ENCODE data around the gene MAGOH.

The MAGOH gene

DNA sequence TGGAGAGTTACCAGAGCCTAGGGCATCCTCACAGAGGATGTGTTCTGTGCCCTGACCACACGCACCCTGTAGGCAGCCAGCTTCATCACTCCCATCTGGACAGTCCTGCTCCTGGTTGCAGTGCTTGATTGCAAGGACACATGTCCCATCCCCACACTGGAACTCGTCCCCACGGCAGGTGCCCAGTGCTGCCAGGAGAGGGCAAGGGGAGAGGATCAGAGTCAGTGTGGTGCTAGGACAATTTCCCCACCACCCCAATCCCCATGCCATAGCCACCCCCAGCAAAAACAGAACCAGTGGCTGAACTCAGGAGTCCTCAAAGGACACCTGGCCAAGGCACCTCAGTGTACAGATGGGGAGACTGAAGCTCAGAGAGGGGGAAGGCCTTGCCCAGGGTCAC lies 37.2 kb upstream of the MAGOH start:
- Mint-ChIP-seq H3K9me3 (ENCODE audit: low read depth) (no peaks in the 10 kb centered on the region), H3K27me3 (no peaks in the 10 kb centered on the region), H3K4me1 (ENCODE audit: low read depth) (no peaks in the 10 kb centered on the region), H3K4me3 (no peak overlapping the region), H3K27ac (no peak overlapping the region), H3K36me3 (no peaks in the 10 kb centered on the region)

DNA sequence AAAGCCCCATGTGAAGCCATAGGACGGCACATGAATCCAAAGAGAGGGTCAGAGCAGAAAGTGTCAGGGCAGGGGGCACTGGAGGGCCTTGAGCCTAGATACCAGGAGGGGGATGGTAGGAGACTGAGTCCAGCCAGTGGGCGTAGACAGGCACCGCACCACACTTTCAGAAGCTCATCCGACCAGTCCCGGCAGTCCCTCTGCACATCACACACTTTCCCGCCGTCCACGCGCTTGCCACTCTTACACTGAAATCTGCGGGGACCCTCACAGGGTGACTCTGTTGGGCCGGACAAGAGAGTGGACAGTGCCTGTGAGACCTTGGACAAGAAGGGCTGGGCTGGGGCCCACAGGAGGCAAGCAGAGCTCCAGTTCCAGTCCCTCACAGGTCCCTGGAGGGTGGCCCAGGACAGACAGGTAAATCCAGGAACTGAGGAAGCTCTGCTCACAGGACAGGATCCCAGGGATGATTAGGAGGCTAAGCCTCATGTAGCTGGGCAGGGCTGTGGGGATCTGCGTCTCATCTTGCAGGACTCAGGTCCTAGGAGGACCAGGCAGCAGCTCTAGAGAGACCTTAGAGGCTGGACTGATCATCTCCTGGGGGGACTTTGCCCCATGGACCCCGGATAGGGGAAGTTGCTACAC lies 36.3 kb upstream of the MAGOH start:
- Mint-ChIP-seq H3K9me3 (ENCODE audit: low read depth) (no peaks in the 10 kb centered on the region), H3K27me3 (no peaks in the 10 kb centered on the region), H3K27ac (no peak overlapping the region), H3K4me3 (no peak overlapping the region), H3K4me1 (ENCODE audit: low read depth) (no peaks in the 10 kb centered on the region), H3K36me3 (peaks cover 3% of the 10 kb centered on the region)

DNA sequence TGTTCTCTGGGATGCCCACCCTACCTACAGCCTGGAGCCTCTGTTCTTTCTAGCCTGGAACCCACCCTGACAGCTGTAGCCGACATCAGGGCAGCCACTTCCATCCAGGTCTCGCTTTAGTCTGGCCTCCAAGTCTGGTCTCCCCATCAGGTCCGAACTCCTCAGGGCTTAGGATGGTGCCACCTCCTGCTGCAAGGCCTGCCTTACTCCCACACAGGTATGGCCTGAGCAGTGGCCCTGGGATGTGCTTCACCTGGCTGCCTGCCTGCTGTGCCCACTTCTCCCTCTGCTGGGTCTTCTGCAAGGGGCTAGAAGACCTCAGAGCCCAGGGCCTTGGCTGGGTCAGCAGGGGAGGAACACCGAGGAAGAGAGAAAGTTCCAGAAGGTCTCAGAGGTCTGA lies 35.7 kb upstream of the MAGOH start:
- H3K9me3 Mint-ChIP-seq (ENCODE audit: low read depth), result no peaks in the 10 kb centered on the region
- no peaks in the 10 kb centered on the region for H3K27me3 Mint-ChIP-seq
- no peak overlapping the region for H3K27ac Mint-ChIP-seq
- peaks cover 3% of the 10 kb centered on the region for H3K36me3 Mint-ChIP-seq
- no peaks in the 10 kb centered on the region for H3K4me1 Mint-ChIP-seq (ENCODE audit: low read depth)
- H3K4me3 Mint-ChIP-seq, result no peak overlapping the region

DNA sequence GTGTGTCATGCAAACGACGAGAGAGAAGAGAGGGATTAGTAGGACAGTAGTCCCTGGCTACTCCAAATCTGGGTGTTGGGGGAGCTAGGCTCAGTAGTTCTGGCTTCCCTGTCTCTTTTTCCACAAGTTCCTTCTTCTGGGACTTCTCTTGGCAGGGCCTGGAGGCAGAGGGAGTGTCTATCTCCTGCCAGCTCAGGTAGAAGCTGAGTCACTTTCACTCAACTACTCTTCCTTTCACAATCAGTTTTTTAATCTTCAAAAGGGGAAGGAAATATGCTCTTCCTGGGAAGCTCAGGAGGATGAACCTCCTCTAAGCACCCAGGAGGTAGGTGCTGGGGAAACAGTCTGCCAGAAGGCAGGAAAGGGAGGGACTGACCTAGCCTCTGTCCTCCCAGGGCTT lies 35.2 kb upstream of the MAGOH start:
- no peaks in the 10 kb centered on the region for H3K4me1 Mint-ChIP-seq (ENCODE audit: low read depth)
- H3K27ac Mint-ChIP-seq, result no peak overlapping the region
- no peaks in the 10 kb centered on the region for H3K9me3 Mint-ChIP-seq (ENCODE audit: low read depth)
- no peaks in the 10 kb centered on the region for H3K27me3 Mint-ChIP-seq
- H3K4me3 Mint-ChIP-seq, result no peak overlapping the region
- peaks cover 6% of the 10 kb centered on the region for H3K36me3 Mint-ChIP-seq

DNA sequence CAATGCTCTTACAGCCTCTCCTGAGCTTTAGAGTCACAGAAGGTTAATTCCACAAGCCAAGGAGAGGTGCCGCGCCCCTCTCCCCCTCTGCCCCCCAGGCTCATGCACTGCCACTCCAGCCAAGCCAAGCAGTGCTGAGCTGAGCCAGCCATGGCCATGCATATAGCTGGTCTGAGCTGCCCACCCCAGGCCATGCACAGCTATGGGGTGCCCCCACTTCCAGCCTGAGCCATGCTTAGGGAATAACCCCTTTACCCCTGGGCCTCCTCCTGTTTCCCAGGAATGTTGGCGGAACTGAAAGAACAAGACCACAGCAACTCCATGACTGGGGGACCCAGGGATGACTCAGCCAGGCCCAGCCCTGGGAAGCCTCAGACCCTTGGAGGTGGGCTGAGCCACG lies 34.0 kb upstream of the MAGOH start:
- Mint-ChIP-seq H3K4me3 (no peak overlapping the region), H3K36me3 (peaks cover 7% of the 10 kb centered on the region), H3K4me1 (ENCODE audit: low read depth) (no peaks in the 10 kb centered on the region), H3K27me3 (no peaks in the 10 kb centered on the region), H3K9me3 (ENCODE audit: low read depth) (no peaks in the 10 kb centered on the region), H3K27ac (no peak overlapping the region)

DNA sequence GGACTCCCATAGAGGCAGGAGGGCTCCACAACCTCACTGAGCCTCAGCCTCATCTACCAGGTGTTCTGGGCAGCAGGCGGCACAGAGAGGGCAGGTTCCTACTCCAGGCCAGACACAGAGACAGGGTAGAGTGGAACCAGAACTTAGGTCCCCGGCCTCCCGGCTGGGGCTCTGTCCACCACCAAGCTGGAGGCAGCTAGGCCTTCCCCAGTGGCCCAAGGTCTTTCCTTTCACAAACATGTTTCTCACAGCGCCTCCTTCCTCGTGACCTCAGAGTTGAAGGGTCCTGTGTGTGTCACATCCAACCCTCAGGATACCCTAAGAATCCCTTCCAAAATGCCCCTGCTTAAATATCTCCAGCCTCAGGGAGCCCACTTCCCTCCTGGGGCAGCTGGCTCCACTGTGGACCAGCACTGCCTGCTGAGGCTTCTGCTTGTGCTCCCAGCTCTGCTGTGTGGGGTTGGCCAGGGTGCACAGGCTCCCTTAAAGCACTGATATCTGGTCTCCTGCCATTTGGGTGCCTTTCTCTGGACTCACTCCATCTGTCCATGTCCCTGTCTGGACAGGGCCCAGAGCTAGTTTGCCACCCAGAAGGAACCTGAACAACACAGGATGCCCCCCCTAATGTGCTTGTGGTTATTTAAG lies 33.2 kb upstream of the MAGOH start:
- Mint-ChIP-seq H3K27ac (no peak overlapping the region), H3K4me1 (ENCODE audit: low read depth) (no peaks in the 10 kb centered on the region)

DNA sequence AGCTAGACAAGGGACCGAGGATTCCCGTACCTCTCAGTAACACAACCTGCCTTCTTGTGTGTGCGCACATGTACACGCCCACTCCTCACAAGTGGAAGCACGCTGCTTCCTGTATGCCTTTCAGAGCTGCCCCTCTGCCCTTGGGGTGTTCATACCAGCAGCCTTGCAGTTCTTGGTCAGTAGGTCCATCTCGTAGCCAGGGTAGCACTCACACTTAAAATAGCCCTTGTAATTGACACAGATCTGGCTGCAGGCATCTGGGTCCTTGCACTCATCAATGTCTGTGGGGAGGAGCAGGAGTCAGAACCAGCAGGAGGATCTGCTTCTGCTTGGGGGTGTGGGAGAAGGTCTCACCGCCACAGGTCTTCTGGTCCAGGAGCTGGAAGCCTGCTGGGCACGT lies 32.6 kb upstream of the MAGOH start:
- no peaks in the 10 kb centered on the region for H3K9me3 Mint-ChIP-seq (ENCODE audit: low read depth)
- H3K4me1 Mint-ChIP-seq (ENCODE audit: low read depth), result no peaks in the 10 kb centered on the region
- peaks cover 15% of the 10 kb centered on the region for H3K36me3 Mint-ChIP-seq
- H3K27me3 Mint-ChIP-seq, result no peaks in the 10 kb centered on the region
- no peak overlapping the region for H3K27ac Mint-ChIP-seq
- no peak overlapping the region for H3K4me3 Mint-ChIP-seq

More for the DNA sequence above, 33.2 kb upstream of the MAGOH start:
- Mint-ChIP-seq H3K27me3 (no peaks in the 10 kb centered on the region), H3K9me3 (ENCODE audit: low read depth) (no peaks in the 10 kb centered on the region), H3K4me3 (no peak overlapping the region), H3K36me3 (peaks cover 10% of the 10 kb centered on the region)

DNA sequence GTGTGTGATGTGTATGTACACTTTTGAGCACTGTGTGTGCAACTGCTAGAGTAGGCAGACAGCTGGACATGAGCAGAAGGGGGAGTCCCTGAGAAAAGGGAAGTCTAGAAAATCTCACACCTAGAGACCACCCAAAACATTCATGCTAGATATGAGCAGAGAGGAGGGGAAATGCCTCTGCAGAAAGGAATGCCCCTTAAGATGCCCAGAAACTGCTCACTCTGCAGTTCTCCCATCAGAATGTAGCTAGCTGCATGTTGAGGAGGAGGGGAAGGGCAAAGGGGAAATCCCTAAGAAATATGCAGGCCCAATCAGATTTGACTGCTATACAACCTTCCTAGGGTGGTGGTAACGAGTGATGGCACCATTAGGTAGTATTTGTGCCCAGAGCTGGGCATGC lies 31.8 kb upstream of the MAGOH start:
- Mint-ChIP-seq H3K36me3 (peaks cover 21% of the 10 kb centered on the region), H3K4me3 (no peak overlapping the region), H3K4me1 (ENCODE audit: low read depth) (no peaks in the 10 kb centered on the region), H3K27ac (no peak overlapping the region), H3K9me3 (ENCODE audit: low read depth) (no peaks in the 10 kb centered on the region), H3K27me3 (no peaks in the 10 kb centered on the region)

DNA sequence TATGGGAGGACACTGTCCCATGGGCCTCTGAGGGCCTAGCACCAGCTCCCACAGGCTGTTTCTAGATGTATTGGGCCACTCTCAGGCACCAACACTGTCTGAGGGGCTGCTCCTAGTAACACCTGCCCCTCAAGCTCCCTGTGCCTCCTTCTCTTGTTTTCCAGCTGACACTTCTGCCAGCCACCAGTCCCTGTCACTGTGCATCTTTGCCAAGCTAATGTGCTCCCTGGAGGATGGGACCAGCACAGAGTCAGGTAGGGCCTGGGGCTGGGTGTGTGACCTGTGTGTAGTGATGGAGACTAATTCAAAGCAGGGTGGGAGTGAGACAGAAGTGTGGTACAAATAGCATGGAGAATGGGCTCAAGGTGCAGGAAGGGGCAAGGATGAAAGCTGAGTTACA lies 29.4 kb upstream of the MAGOH start:
- H3K36me3 Mint-ChIP-seq, result peaks cover 34% of the 10 kb centered on the region
- no peaks in the 10 kb centered on the region for H3K4me1 Mint-ChIP-seq (ENCODE audit: low read depth)
- H3K4me3 Mint-ChIP-seq, result no peak overlapping the region
- H3K27ac Mint-ChIP-seq, result no peak overlapping the region
- H3K27me3 Mint-ChIP-seq, result no peaks in the 10 kb centered on the region
- H3K9me3 Mint-ChIP-seq (ENCODE audit: low read depth), result no peaks in the 10 kb centered on the region

DNA sequence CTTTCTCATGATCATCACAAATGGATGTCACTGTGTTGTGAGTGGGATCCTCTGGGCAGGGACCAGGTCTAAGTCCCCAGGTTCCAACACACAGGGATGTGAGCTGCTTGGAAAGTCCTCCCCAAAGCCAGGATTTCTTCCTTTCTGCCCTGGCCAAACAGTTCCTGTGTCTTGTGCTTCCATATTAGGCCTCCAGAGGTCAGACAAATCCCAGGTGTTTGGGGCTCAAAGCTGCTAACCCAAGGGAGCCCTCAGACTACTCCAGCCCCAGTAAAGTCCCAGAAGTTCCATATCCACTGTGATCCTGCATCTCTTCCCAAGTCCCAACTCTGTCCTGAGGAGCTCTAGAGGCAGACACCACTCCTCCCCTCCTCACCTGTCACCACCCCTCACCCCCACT lies 27.7 kb upstream of the MAGOH start:
- Mint-ChIP-seq H3K36me3 (peaks cover 38% of the 10 kb centered on the region), H3K27me3 (no peaks in the 10 kb centered on the region), H3K4me3 (no peak overlapping the region), H3K4me1 (ENCODE audit: low read depth) (no peaks in the 10 kb centered on the region), H3K27ac (no peak overlapping the region), H3K9me3 (ENCODE audit: low read depth) (no peaks in the 10 kb centered on the region)

DNA sequence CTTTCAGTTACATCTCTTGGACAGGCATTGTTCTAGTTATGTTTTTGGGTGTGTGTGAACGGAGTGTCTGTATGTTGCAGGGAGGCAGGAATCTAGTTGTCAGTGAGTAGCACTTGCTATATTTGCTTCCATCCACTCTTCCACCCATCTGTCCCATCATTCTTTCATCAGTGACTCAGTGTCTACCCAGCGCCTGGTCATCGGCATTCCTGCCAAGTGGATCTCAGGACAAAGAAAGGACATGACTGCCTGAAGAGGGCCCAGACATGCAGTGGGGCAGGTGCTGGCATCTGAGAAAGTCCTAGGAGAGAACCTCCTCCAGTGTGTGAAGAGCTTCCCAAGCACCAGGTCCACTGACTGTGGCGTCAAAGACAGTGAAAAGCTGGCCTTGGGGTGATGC lies 27.3 kb upstream of the MAGOH start:
- peaks cover 42% of the 10 kb centered on the region for H3K36me3 Mint-ChIP-seq

DNA sequence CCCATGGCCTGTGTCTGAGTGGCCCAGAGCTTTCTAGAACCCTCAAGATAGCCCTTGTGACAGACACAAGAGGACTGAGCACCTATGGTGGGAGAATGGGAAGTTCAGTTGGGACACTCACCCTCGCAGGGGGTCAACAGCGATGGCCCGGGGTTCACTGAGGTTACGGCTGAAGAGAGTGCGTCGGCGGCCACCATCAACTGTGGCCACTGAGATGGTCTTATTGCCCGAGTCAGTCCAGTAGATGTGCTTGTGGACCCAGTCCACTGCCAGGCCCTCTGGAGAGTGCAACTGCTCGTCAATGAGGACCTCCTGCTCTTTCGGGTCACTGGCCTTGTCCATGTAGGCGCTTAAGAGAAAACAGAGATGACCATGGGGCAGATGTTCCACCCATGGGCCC lies 25.7 kb upstream of the MAGOH start:
- H3K27me3 Mint-ChIP-seq, result no peaks in the 10 kb centered on the region

More for the DNA sequence above, 27.3 kb upstream of the MAGOH start:
- no peak overlapping the region for H3K27ac Mint-ChIP-seq
- H3K9me3 Mint-ChIP-seq (ENCODE audit: low read depth), result no peaks in the 10 kb centered on the region
- H3K4me1 Mint-ChIP-seq (ENCODE audit: low read depth), result no peaks in the 10 kb centered on the region
- H3K27me3 Mint-ChIP-seq, result no peaks in the 10 kb centered on the region
- no peak overlapping the region for H3K4me3 Mint-ChIP-seq

DNA sequence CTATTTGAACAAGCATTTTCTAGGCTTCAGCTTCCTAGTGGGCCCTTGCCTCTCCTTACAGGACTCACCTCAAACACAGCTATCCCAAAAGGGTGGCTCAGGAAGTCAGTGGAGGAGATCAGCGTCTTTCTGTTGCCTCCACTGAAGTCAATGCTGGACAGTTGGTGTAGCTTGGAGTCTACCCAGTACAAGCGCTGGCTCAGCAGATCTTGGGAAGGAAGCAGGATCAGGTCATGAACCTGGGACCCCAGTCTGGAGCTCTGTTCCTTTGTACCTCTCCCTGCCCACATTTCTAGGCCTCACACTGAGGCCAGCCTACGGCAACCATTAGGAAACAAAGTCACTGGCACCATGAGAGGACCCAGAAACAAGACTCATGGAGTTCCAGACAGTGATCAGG lies 23.7 kb upstream of the MAGOH start:
- Mint-ChIP-seq H3K36me3 (peaks cover 47% of the 10 kb centered on the region), H3K4me1 (ENCODE audit: low read depth) (no peaks in the 10 kb centered on the region), H3K27ac (no peak overlapping the region), H3K4me3 (no peak overlapping the region), H3K27me3 (no peaks in the 10 kb centered on the region), H3K9me3 (ENCODE audit: low read depth) (no peaks in the 10 kb centered on the region)

More for the DNA sequence above, 25.7 kb upstream of the MAGOH start:
- Mint-ChIP-seq H3K27ac (no peak overlapping the region), H3K4me3 (no peak overlapping the region), H3K4me1 (ENCODE audit: low read depth) (no peaks in the 10 kb centered on the region), H3K9me3 (ENCODE audit: low read depth) (no peaks in the 10 kb centered on the region), H3K36me3 (peaks cover 40% of the 10 kb centered on the region)

DNA sequence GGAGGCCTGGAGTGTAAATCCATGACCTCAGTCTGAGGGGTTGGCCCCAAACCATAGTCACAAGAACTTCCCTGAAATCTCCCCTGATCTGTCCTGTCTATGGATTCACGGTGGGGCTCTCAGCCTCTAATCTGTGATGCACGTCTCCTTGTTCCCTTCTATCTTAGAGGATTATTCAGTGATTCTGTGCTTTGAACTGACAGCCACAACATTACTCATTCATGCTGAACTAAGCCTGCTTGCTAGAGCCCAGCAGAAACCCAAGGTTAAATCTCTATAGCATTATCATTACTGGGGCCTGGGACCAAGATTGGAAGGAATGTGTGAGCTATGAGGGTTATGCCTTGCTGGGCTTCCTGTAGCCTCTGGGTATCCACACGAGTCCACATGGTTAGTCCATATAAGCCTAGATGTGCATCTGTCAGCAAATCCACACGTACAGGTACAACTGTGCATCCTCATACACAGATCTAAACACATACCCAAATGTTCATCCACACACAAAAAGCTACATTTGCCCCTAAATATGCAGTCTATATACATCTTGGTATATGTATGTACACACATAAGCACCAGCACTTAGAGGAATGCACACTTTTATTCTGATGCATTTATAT lies 22.4 kb upstream of the MAGOH start:
- Mint-ChIP-seq H3K4me1 (ENCODE audit: low read depth) (no peaks in the 10 kb centered on the region), H3K9me3 (ENCODE audit: low read depth) (no peaks in the 10 kb centered on the region), H3K27me3 (no peaks in the 10 kb centered on the region), H3K36me3 (peaks cover 48% of the 10 kb centered on the region), H3K27ac (no peak overlapping the region), H3K4me3 (no peak overlapping the region)

DNA sequence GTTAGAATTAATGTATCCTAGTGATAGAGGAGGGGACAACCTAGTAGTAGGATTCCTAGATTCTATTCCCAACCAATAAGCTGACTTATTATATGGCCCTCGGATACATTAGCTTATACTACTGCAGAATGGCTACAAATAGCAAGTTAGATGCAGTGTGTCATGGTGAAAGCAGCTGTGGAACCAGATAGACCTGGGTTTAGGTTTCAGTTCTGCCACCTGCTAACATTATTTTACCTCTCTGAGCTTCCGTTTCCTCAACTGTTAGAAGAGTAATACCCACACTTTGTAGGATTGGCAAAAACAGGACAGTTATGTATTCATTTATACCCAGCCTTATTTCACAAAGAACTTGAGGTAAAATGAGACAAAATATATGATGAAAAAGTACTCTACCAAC lies 21.6 kb upstream of the MAGOH start:
- H3K36me3 Mint-ChIP-seq, result peaks cover 40% of the 10 kb centered on the region
- H3K27me3 Mint-ChIP-seq, result no peaks in the 10 kb centered on the region
- H3K9me3 Mint-ChIP-seq (ENCODE audit: low read depth), result no peaks in the 10 kb centered on the region
- no peak overlapping the region for H3K27ac Mint-ChIP-seq
- H3K4me3 Mint-ChIP-seq, result no peak overlapping the region
- H3K4me1 Mint-ChIP-seq (ENCODE audit: low read depth), result no peaks in the 10 kb centered on the region

DNA sequence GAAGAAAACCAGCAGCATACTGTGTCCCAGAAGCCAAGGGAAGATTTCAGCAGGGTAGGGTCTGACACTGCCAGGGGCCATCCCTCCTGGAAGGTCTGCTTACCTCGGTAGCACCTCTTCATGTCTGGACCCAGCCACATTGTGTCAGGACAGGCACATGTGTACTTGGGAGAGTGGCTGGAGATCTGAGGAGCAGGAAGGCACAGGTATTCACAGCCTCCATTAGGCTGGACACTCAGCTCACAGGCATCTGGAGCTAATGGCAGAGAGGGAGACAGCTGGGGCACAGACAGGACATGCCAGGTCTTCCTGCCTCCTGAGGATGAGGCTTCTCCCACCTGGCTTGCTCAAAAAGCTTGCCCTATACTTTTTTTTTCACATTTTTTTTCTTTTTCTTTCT lies 19.9 kb upstream of the MAGOH start:
- Mint-ChIP-seq H3K4me1 (ENCODE audit: low read depth) (no peaks in the 10 kb centered on the region), H3K36me3 (peaks cover 34% of the 10 kb centered on the region), H3K27me3 (no peaks in the 10 kb centered on the region), H3K4me3 (no peak overlapping the region), H3K9me3 (ENCODE audit: low read depth) (no peaks in the 10 kb centered on the region), H3K27ac (no peak overlapping the region)

Measured in activated naive CD8-positive, alpha-beta T cell (primary cell).